GM12891 (cell line): ENCODE data around the gene CBX2.

ENCODE experiments used
- POLR2A ChIP-seq: IDR thresholded peaks from 2 replicates; pipeline ENCODE4 v1.6.1; 2011; ENCODE audit warnings: low read depth, low read length, control low read depth
- POLR2AphosphoS5 ChIP-seq: IDR thresholded peaks from 2 replicates; pipeline ENCODE4 v1.6.1; 2011; ENCODE audit warnings: low read depth, low read length, control low read depth
- SPI1 ChIP-seq: IDR thresholded peaks from 2 replicates; pipeline ENCODE4 v1.6.1; 2011; ENCODE audit warnings: low read depth, low read length, control low read depth

DNA sequence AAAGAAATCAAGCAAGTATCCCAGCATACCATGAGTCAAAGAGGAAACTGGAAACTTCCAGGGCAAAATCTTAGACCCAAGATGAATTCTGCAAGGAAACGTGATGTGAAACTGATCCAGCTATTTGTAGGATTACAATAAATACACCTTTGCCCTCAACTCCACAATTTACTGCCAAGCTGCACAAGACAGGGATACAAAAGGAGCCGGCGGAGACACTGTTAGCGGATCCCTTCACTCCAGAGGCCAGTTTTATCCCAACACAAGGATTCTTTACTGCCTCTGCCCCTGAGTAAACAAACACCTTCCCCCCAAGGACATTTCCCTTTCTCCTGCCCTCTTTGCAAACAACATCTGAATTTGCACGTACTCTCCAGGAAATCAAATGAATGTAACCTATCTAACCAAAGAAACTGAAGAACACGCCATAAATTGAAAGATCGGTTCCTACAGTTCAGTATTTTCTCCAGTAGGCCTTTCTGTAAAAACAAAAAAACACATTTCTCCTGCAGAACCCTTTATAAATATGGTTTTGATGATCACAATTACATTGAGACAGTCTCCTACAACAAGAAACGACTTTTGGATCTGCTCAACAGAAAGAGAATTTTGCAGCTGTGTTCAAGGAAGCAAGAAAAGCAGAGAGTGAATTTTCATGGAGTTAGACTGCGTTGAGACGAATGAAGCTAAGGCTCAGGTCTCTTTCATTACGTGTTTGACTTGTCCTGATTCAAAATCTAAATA, 1.4 kb upstream of the CBX2 start:
- no peak for TF ChIP-seq POLR2A
- no peak for TF ChIP-seq POLR2AphosphoS5
- no peak for TF ChIP-seq SPI1
